ENCODE data around the gene TMEM183A. TPM values are rescaled to one million over a fixed set of nuclear protein-coding genes. Genes with fewer than 3 reads are reported as not detected.

The TMEM183A gene
- total and polyA plus RNA-seq, 2 of the 4 experiments (the other 2 are of a cell fraction): 56.8 to 63.1 TPM

DNA sequence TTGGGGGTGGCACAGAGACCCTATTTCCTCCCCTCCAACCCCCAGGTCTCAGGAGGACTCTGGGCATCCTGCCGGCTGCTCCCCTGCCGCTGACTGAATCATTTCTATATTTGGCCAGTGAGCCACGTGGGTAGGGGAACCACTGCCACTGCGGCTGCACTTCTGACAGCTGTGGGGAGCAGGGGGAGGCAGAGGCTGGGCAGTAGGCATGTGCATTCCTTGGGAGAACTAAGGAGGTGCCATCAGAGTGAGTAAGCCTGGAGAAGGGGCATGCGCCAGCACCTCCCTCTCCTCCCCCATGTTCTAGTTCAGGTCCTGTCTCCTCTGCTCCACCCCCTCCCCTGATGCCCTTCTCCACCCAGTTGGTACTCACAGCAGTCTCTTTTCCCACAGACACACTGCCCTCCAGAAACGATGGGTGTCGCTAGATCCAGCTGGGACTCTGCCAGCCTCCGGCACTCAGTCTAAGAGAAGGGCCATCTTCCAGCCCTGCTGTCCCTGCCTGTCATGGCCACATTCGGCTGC lies 31.1 kb downstream of the TMEM183A start:
- Histone ChIP-seq H2AFZ (replicated peaks; ENCODE audit: low read length, poor library complexity) (peak overlapping the region; percentile 80), H3K23ac (ENCODE audit: low read depth, low read length) (no peak overlapping the region), H3K27ac (ENCODE audit: insufficient read depth, low read length) (no peak overlapping the region), H4K8ac (ENCODE audit: low read depth in 2 of 2, low read length in 2 of 2) (no peak overlapping the region), H3K9ac (ENCODE audit: low read depth, low read length) (no peak overlapping the region), H3K9me1 (ENCODE audit: insufficient read depth, low read length) (0 out of 2 replicates have a peak, but pooled peaks cover 5% of the 10 kb centered on the region), H2BK20ac (ENCODE audit: low read depth, low read length) (no peak overlapping the region), H3K18ac (ENCODE audit: low read depth, low read length) (no peak overlapping the region), H4K5ac (ENCODE audit: low read depth, low read length) (no peak overlapping the region), H3K9me3 (ENCODE audit: control insufficient read depth, insufficient read depth, low read length) (no peaks in the 10 kb centered on the region), H2BK120ac (ENCODE audit: low read depth, low read length) (no peak overlapping the region), H3K4me2 (ENCODE audit: low read depth, low read length) (peak overlapping the region; percentile 4), H2BK15ac (ENCODE audit: low read depth, low read length) (peak overlapping the region; percentile 13; the same call in 1 of the 3 replicates), H3K4me1 (ENCODE audit: control insufficient read depth, insufficient read depth, low read length) (peaks cover 25% of the 10 kb centered on the region), H2AK5ac (ENCODE audit: low read depth, low read length) (peak overlapping the region; percentile 76; the same call in 1 of the 2 replicates), H3K14ac (replicated peaks; ENCODE audit: low read depth, low read length) (no peak overlapping the region), H3K56ac (ENCODE audit: extremely low read depth, insufficient read depth, low read length) (no peak overlapping the region), H3K36me3 (ENCODE audit: control insufficient read depth, insufficient read depth, low read length) (0 out of 2 replicates have a peak, but pooled peaks cover under 1% of the 10 kb centered on the region), H4K91ac (ENCODE audit: insufficient read depth, low read depth, low read length) (no peak overlapping the region; the same call in 1 of the 2 replicates), H2BK5ac (ENCODE audit: low read depth, low read length, poor library complexity, severe bottlenecking) (no peak overlapping the region), H2AK9ac (replicated peaks; ENCODE audit: low read depth, low read length, poor library complexity) (peak overlapping the region; percentile 79), H4K20me1 (ENCODE audit: insufficient read depth, low read length) (peaks cover 21% of the 10 kb centered on the region), H3K79me1 (ENCODE audit: low read depth in 1 of 2, low read length in 2 of 2) (peaks cover 0 to 7% of the 10 kb centered on the region in 2 experiments; a peak in 2 of 4 replicates), H3K27me3 (ENCODE audit: control insufficient read depth, insufficient read depth, low read length) (no peaks in the 10 kb centered on the region), H3K4ac (ENCODE audit: low read depth, low read length) (peak overlapping the region; percentile 40; the same call in 1 of the 2 replicates), H3K4me3 (ENCODE audit: insufficient read depth, low read depth, low read length) (no peak overlapping the region)
- intact Hi-C loops (cut with micrococcal nuclease) (loop anchor here (5.0 to 10.0 kb wide), 3 partner anchors 79 to 447 kb away; no protein-coding TSS in a partner anchor), in situ Hi-C loops (cut with MboI; ENCODE audit: low sequenced_read_pairs) (loop anchor here (5.0 kb wide), 1 partner anchor 179 kb away; no protein-coding TSS in a partner anchor), dilution Hi-C loops (cut with HindIII; ENCODE audit: low sequenced_read_pairs, unreplicated experiment) (no loop called here)
- 41% methylated on average over 2 of the region's 9 CpGs; no CpG with 5 or more reads in 1 of the 2 experiments for WGBS, 2 experiments (ENCODE audit: extremely low coverage in 2 of 2, insufficient read length in 1 of 2)
- ChIA-PET CTCF (interaction anchor here (0.9 to 7.2 kb wide), 11 partner anchors 9 to 229 kb away, joined by 3 to 49 read pairs (median 7); no protein-coding TSS in a partner anchor), POLR2A (ENCODE audit: unreplicated experiment) (no interaction called here)
- ATAC-seq (ENCODE audit: low read depth): peak; percentile 83
- no TSS peak for BruUV-seq (replicated peaks)
- peak; percentile 78 for DNase-seq
- TF ChIP-seq RCOR1 (IDR thresholded peaks at IDR 0.05; ENCODE audit: insufficient replicate concordance, low read length): no peak
- peak; percentile 97 for TF ChIP-seq MXI1 (IDR thresholded peaks at IDR 0.05; ENCODE audit: borderline replicate concordance, low read depth, low read length)
- TF ChIP-seq RFX5 (IDR thresholded peaks at IDR 0.05; ENCODE audit: low read depth, low read length): no peak
- no peak for TF ChIP-seq CHD1 (IDR thresholded peaks at IDR 0.05; ENCODE audit: low read depth, low read length)
- TF ChIP-seq POLR2A (IDR thresholded peaks at IDR 0.05; ENCODE audit: low read depth, low read length): no peak
- TF ChIP-seq SMC3 (IDR thresholded peaks at IDR 0.05; ENCODE audit: low read depth, low read length): no peak
- TF ChIP-seq, protein P1, sequence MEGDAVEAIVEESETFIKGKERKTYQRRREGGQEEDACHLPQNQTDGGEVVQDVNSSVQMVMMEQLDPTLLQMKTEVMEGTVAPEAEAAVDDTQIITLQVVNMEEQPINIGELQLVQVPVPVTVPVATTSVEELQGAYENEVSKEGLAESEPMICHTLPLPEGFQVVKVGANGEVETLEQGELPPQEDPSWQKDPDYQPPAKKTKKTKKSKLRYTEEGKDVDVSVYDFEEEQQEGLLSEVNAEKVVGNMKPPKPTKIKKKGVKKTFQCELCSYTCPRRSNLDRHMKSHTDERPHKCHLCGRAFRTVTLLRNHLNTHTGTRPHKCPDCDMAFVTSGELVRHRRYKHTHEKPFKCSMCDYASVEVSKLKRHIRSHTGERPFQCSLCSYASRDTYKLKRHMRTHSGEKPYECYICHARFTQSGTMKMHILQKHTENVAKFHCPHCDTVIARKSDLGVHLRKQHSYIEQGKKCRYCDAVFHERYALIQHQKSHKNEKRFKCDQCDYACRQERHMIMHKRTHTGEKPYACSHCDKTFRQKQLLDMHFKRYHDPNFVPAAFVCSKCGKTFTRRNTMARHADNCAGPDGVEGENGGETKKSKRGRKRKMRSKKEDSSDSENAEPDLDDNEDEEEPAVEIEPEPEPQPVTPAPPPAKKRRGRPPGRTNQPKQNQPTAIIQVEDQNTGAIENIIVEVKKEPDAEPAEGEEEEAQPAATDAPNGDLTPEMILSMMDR (conservative IDR thresholded peaks at IDR 0.05; ENCODE audit: low read depth, low read length): peak; percentile 24; the same call in 1 of the 2 replicates
- TF ChIP-seq USF2 (IDR thresholded peaks at IDR 0.05; ENCODE audit: low read depth, low read length): peak; percentile 87
- TF ChIP-seq BHLHE40 (IDR thresholded peaks at IDR 0.05; ENCODE audit: low read depth, low read length): peak; percentile 78
- TF ChIP-seq ELK1 (IDR thresholded peaks at IDR 0.05; ENCODE audit: borderline replicate concordance, low read depth, low read length): no peak
- TF ChIP-seq MAFK (IDR thresholded peaks at IDR 0.05; ENCODE audit: low read depth, low read length): no peak
- no peak for TF ChIP-seq NFE2L2 (IDR thresholded peaks at IDR 0.05; ENCODE audit: low read depth, low read length)
- TF ChIP-seq FOS (IDR thresholded peaks at IDR 0.05; ENCODE audit: low read depth, low read length): no peak
- TF ChIP-seq CEBPB (IDR thresholded peaks at IDR 0.05; ENCODE audit: low read depth, low read length): no peak
- TF ChIP-seq RAD21 (IDR thresholded peaks at IDR 0.05; ENCODE audit: low read length): no peak
